ENCODE data around the gene OPN1SW. TPM values are rescaled to one million over a fixed set of nuclear protein-coding genes. Genes with fewer than 3 reads are reported as not detected.

The OPN1SW gene
- total RNA-seq, 4 donors from 2014 or later, result not detected

DNA sequence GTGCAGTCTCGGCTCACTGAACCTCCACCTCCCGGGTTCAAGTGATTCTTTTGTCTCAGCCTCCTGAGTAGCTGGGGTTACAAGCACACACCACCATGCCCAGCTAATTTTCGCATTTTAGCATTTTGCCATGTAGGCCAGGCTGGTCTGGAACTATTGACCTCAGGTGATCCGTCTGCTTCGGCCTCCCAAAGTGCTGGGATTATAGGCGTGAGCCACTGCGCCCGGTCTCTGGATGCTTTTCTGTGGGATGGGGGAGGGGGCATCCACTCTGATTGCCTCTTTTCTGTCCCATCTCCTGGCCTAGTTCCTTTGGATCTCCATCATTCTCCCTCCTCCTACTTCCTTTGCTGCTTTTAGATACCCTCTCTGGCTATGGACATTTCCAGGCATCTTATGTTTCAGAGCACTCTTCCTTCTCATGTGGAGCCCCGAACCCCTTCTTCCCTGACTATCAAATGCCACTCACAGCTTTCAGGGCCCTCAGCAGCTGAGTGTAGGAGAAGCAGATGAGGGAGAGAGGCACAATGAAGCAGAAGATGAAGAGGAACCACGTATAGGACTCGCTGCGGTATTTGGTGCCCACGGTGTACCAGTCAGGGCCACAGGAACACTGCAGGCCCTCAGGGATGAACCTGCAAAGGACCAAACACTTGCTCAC, 1.4 kb downstream of the OPN1SW start:
- Histone ChIP-seq H3K36me3 (peaks cover 7 to 45% (median 8%) of the 10 kb centered on the region in 3 donors), H3K27ac (no peak overlapping the region), H3K9me3 (peaks cover 0 to 15% (median 0%) of the 10 kb centered on the region in 3 donors), H3K27me3 (no peaks in the 10 kb centered on the region), H3K4me3 (no peak overlapping the region), H3K4me1 (no peaks in the 10 kb centered on the region)
- TF ChIP-seq POLR2A (IDR thresholded peaks at IDR 0.05), result no peak
- TF ChIP-seq, protein P1, sequence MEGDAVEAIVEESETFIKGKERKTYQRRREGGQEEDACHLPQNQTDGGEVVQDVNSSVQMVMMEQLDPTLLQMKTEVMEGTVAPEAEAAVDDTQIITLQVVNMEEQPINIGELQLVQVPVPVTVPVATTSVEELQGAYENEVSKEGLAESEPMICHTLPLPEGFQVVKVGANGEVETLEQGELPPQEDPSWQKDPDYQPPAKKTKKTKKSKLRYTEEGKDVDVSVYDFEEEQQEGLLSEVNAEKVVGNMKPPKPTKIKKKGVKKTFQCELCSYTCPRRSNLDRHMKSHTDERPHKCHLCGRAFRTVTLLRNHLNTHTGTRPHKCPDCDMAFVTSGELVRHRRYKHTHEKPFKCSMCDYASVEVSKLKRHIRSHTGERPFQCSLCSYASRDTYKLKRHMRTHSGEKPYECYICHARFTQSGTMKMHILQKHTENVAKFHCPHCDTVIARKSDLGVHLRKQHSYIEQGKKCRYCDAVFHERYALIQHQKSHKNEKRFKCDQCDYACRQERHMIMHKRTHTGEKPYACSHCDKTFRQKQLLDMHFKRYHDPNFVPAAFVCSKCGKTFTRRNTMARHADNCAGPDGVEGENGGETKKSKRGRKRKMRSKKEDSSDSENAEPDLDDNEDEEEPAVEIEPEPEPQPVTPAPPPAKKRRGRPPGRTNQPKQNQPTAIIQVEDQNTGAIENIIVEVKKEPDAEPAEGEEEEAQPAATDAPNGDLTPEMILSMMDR (IDR thresholded peaks at IDR 0.05), result no peak
- intact Hi-C loops (cut with DNase I), result no loop called here
- DNase-seq, result no peak
- 88 to 98% methylated on average over 8 to 13 of the region's 13 CpGs for WGBS, 2 donors

DNA sequence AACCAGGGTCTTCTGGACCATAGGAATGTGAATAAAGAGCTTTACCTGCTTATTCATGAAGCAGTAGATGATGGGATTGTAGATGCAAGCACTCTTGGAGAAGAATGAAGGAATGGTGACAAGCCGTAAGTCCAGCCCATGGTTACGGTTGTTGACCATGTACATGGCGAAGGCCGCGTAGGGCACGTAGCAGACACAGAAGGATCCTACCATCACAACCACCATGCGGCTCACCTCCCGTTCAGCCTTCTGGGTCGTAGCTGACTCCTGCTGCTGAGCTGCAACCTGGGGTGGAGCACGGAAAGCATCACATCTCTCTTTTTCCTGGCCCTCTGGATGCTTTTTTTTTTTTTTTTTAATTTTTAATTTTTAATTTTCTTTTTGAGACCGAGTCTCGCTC, 2.0 kb downstream of the OPN1SW start:
- H3K27ac ChIP-seq, result no peak overlapping the region
- H3K36me3 ChIP-seq, result peaks cover 8 to 51% (median 11%) of the 10 kb centered on the region in 3 donors
- TF ChIP-seq POLR2A (IDR thresholded peaks at IDR 0.05), result no peak
- TF ChIP-seq, protein P1 (IDR thresholded peaks at IDR 0.05), result no peak
- H3K4me1 ChIP-seq, result no peaks in the 10 kb centered on the region
- no peak for DNase-seq
- H3K27me3 ChIP-seq, result no peaks in the 10 kb centered on the region
- H3K9me3 ChIP-seq, result peaks cover 0 to 13% (median 0%) of the 10 kb centered on the region in 3 donors
- H3K4me3 ChIP-seq, result no peak overlapping the region
- 93 to 94% methylated on average over 12 of the region's 12 CpGs for WGBS, 2 donors
- intact Hi-C loops (cut with DNase I), result no loop called here

DNA sequence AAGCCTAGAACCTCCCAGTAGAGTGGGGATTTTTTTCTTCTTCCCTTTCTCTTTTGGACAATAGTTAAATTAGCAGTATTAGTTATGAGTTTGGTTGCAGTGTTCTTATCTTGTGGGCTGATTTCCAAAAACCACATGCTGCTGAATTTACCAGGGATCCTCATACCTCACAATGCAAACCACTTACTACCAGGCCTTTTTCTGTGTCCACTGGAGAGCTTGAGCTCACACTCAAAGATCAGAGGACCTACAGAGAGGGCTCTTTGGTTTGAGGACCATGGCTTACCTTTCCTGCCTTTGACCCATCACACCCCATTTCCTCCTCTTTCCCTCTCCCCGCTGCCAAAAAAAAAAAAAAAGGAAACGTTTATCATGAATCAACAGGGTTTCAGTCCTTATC, 5.4 kb downstream of the OPN1SW start:
- no peak for DNase-seq
- peaks cover 8 to 84% (median 11%) of the 10 kb centered on the region in 3 donors for H3K36me3 ChIP-seq
- H3K4me1 ChIP-seq, result no peaks in the 10 kb centered on the region
- WGBS, 2 donors, result 61 to 63% methylated on average over 2 of the region's 2 CpGs
- no peaks in the 10 kb centered on the region for H3K9me3 ChIP-seq
- H3K4me3 ChIP-seq, result no peak overlapping the region
- H3K27me3 ChIP-seq, result no peaks in the 10 kb centered on the region
- no peak for TF ChIP-seq POLR2A (IDR thresholded peaks at IDR 0.05)
- TF ChIP-seq, protein P1 (IDR thresholded peaks at IDR 0.05), result no peak
- no peak overlapping the region for H3K27ac ChIP-seq
- intact Hi-C loops (cut with DNase I), result no loop called here

DNA sequence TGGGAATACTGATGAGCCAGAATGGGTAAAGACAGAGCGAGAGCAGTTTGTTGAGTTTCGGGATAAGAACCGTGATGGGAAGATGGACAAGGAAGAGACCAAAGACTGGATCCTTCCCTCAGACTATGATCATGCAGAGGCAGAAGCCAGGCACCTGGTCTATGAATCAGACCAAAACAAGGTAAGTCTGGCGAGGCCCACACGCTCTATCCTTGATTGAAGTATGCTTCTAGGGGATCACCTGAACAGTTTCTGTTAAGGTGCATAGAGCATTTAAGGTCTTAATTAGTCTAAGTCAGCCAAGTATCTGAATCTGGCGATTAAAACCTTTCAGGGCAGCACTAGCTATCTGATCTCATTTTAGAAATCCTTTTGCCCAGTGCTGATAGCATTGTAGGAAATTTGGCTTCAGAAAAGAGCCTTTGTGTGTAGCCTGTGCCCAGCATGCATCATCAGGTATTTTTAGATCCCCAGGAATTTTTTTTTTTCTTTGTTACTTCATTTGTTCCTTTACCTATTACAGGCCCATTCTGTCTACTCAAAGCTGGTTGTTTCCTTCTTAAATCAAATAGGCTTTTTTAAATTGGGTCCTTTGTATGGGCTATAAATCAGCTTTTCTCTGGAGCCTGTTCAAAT, 8.0 kb downstream of the OPN1SW start:
- intact Hi-C loops (cut with DNase I), result no loop called here
- Histone ChIP-seq H3K27me3 (no peaks in the 10 kb centered on the region), H3K9me3 (no peaks in the 10 kb centered on the region), H3K4me1 (no peaks in the 10 kb centered on the region), H3K36me3 (peaks cover 8 to 100% (median 11%) of the 10 kb centered on the region in 3 donors), H3K4me3 (no peak overlapping the region), H3K27ac (no peak overlapping the region)
- no peak for DNase-seq
- WGBS, 2 donors, result 90 to 94% methylated on average over 6 of the region's 6 CpGs
- TF ChIP-seq, protein P1 (IDR thresholded peaks at IDR 0.05), result no peak
- TF ChIP-seq POLR2A (IDR thresholded peaks at IDR 0.05), result no peak

DNA sequence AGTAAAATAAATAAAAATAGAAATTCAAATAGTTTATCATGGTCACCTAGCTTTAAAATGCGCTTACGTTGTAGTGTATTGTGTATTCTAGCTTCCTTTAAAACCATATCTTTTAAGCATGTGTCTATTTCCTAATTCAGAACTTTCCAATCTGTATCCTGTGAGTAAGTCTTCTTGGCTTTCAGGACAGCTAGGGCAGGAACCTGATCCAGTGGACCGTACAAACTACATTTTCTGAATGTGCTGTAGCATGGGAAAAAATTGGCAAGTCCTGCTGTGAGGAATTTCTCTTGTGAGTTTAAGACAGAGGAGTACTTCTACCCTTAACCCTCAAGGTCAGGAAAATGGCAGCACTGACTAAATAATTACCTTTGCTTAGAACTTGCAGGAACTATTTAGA, 12.1 kb downstream of the OPN1SW start:
- intact Hi-C loops (cut with DNase I), result no loop called here
- Histone ChIP-seq H3K27me3 (no peaks in the 10 kb centered on the region), H3K27ac (no peak overlapping the region), H3K4me3 (no peak overlapping the region), H3K4me1 (no peaks in the 10 kb centered on the region), H3K9me3 (no peaks in the 10 kb centered on the region), H3K36me3 (peaks cover 0 to 100% (median 15%) of the 10 kb centered on the region in 3 donors)
- WGBS, 2 donors, result 69 to 76% methylated on average over 3 of the region's 3 CpGs
- no peak for DNase-seq
- no peak for TF ChIP-seq POLR2A (IDR thresholded peaks at IDR 0.05)
- TF ChIP-seq, protein P1 (IDR thresholded peaks at IDR 0.05), result no peak

All from esophagus squamous epithelium (tissue), 5 donors.